MM.1S (cell line): Measurements from ENCODE around the gene SMU1.
A peak's percentile ranks its signal among the peaks of the same experiment; 100 is the strongest.

Experiments used
- DNase-seq: peaks from one replicate; pipeline ENCODE4 v3.0.0-alpha.2; 2015
- H2AFZ ChIP-seq: fragments of 300-600 bp; sonication (generic); 2 replicates; pipeline ENCODE4 v1.6.0; 2016; ENCODE audit warnings: antibody characterized with exemption, low read length
- H3F3A ChIP-seq: fragments of 300-600 bp; sonication (generic); 2 replicates; pipeline ENCODE4 v1.6.1; 2016; ENCODE audit warnings: mild to moderate bottlenecking, antibody characterized with exemption, low read length, moderate library complexity, mixed read lengths; ENCODE audit not compliant: insufficient read depth
- H3K27ac ChIP-seq: fragments of 300-600 bp; sonication (generic); 2 replicates; pipeline ENCODE4 v1.5.1; 2016; ENCODE audit warnings: mild to moderate bottlenecking, low read length
- H3K27me3 ChIP-seq: fragments of 300-600 bp; sonication (generic); replicated peaks from 2 replicates; pipeline ENCODE4 v1.6.0; 2016; ENCODE audit warnings: low read length; ENCODE audit not compliant: insufficient read depth
- H3K36me3 ChIP-seq: fragments of 300-600 bp; sonication (generic); replicated peaks from 2 replicates; pipeline ENCODE4 v1.6.1; 2016; ENCODE audit warnings: mild to moderate bottlenecking, low read length, mixed read lengths; ENCODE audit not compliant: insufficient read depth
- H3K4me1 ChIP-seq: fragments of 300-600 bp; sonication (generic); 2 replicates; pipeline ENCODE4 v1.6.1; 2016; ENCODE audit warnings: low read length, mixed read lengths
- H3K4me2 ChIP-seq: fragments of 300-600 bp; sonication (generic); 2 replicates; pipeline ENCODE4 v1.6.0; 2016; ENCODE audit warnings: low read depth, low read length
- H3K4me3 ChIP-seq: fragments of 300-600 bp; sonication (generic); 2 replicates; pipeline ENCODE4 v1.5.1; 2016; ENCODE audit warnings: low read length, mixed read lengths
- H3K79me2 ChIP-seq: fragments of 300-600 bp; sonication (generic); 2 replicates; pipeline ENCODE4 v1.6.1; 2016; ENCODE audit warnings: mixed run types, low read length, mixed read lengths
- H3K9ac ChIP-seq: fragments of 300-600 bp; sonication (generic); 2 replicates; pipeline ENCODE4 v1.6.1; 2016; ENCODE audit warnings: low read length, mixed read lengths
- H3K9me2 ChIP-seq: fragments of 300-600 bp; sonication (generic); replicated peaks from 2 replicates; pipeline ENCODE4 v1.6.1; 2016; ENCODE audit warnings: mild to moderate bottlenecking, low read length, mixed read lengths; ENCODE audit not compliant: insufficient read depth
- H3K9me3 ChIP-seq: fragments of 300-600 bp; sonication (generic); replicated peaks from 2 replicates; pipeline ENCODE4 v1.6.1; 2016; ENCODE audit warnings: mild to moderate bottlenecking, low read length, mixed read lengths; ENCODE audit not compliant: insufficient read depth
- H4K20me1 ChIP-seq: fragments of 300-600 bp; sonication (generic); 2 replicates; pipeline ENCODE4 v1.6.1; 2016; ENCODE audit warnings: mild to moderate bottlenecking, low read length, moderate library complexity, mixed read lengths; ENCODE audit not compliant: insufficient read depth
- CTCF ChIP-seq: fragments of 300-600 bp; sonication (generic); IDR thresholded peaks from 2 replicates; pipeline ENCODE4 v1.5.1; 2016; ENCODE audit warnings: antibody characterized with exemption, low read length, mixed read lengths
- EZH2 ChIP-seq: fragments of 300-600 bp; sonication (generic); optimal IDR thresholded peaks from 2 replicates; pipeline ENCODE3; 2017; ENCODE audit warnings: low read depth, mild to moderate bottlenecking, antibody characterized with exemption, low read length, mixed read lengths
- EZH2phosphoT487 ChIP-seq: fragments of 300-600 bp; sonication (generic); IDR thresholded peaks from 2 replicates; pipeline ENCODE4 v1.6.1; 2018; ENCODE audit warnings: antibody characterized with exemption, low read length

Gene SMU1

GRCh38 chr9:33076046-33077004 is at the start of gene SMU1:
SMU1 (minus strand) TSS chr9:33076674; CDS start chr9:33076608, 66 bp downstream.
- peak; percentile 97 for DNase-seq
- Histone ChIP-seq H3K79me2 (peaks cover 40% of the 10 kb centered on the region), H3K4me1 (0 out of 2 replicates have a peak, but pooled peaks cover 7% of the 10 kb centered on the region), H3K9me3 (no peaks in the 10 kb centered on the region), H3K27me3 (no peaks in the 10 kb centered on the region), H3K4me3 (peak within 1 kb of the TSS; percentile 84), H3K9ac (peak within 1 kb of the TSS; percentile 90), H3K36me3 (peaks cover 7% of the 10 kb centered on the region; the same call in 1 of the 2 replicates), H3K27ac (peak within 1 kb of the TSS; percentile 70), H2AFZ (peak within 1 kb of the TSS; percentile 55), H3K4me2 (peak within 1 kb of the TSS; percentile 83), H4K20me1 (no peaks in the 10 kb centered on the region), H3K9me2 (no peaks in the 10 kb centered on the region), H3F3A (peaks cover 12% of the 10 kb centered on the region)
- TF ChIP-seq EZH2phosphoT487: no peak
- TF ChIP-seq CTCF: no peak
- no peak for TF ChIP-seq EZH2

GRCh38 chr9:33125461-33125860 is 49.0 kb upstream of the SMU1 start:
- Histone ChIP-seq H3K4me2 (no peak overlapping the region), H3K79me2 (0 out of 2 replicates have a peak, but pooled peaks cover 9% of the 10 kb centered on the region), H3K9me3 (no peaks in the 10 kb centered on the region), H2AFZ (no peak overlapping the region), H3K9ac (no peak overlapping the region), H3K9me2 (no peaks in the 10 kb centered on the region), H3K4me1 (peaks cover 7% of the 10 kb centered on the region), H3F3A (no peaks in the 10 kb centered on the region), H3K36me3 (no peaks in the 10 kb centered on the region), H3K4me3 (no peak overlapping the region), H3K27ac (no peak overlapping the region), H4K20me1 (no peaks in the 10 kb centered on the region), H3K27me3 (no peaks in the 10 kb centered on the region)
- TF ChIP-seq EZH2phosphoT487: no peak
- no peak for TF ChIP-seq CTCF
- no peak for TF ChIP-seq EZH2
- no peak for DNase-seq

GRCh38 chr9:33124751-33125381 is 48.4 kb upstream of the SMU1 start:
- no peaks in the 10 kb centered on the region for H3K27me3 ChIP-seq
- H3K9me3 ChIP-seq: no peaks in the 10 kb centered on the region
- peaks cover 7% of the 10 kb centered on the region for H3K4me1 ChIP-seq
- no peak overlapping the region for H3K9ac ChIP-seq
- no peak overlapping the region for H3K4me3 ChIP-seq
- H3K79me2 ChIP-seq: 0 out of 2 replicates have a peak, but pooled peaks cover 9% of the 10 kb centered on the region
- no peaks in the 10 kb centered on the region for H4K20me1 ChIP-seq
- TF ChIP-seq EZH2 (no peak), EZH2phosphoT487 (no peak), CTCF (no peak)
- no peak overlapping the region for H2AFZ ChIP-seq
- H3F3A ChIP-seq: no peaks in the 10 kb centered on the region
- H3K9me2 ChIP-seq: no peaks in the 10 kb centered on the region
- H3K36me3 ChIP-seq: no peaks in the 10 kb centered on the region
- H3K4me2 ChIP-seq: no peak overlapping the region
- no peak for DNase-seq
- H3K27ac ChIP-seq: no peak overlapping the region
